GM03348 (cell line): ENCODE measurements around the gene KCTD8.

ENCODE experiments used
- DNase-seq: peaks from one replicate; pipeline ENCODE4 v3.0.0; 2012; ENCODE audit warnings: low spot score

The KCTD8 gene

DNA sequence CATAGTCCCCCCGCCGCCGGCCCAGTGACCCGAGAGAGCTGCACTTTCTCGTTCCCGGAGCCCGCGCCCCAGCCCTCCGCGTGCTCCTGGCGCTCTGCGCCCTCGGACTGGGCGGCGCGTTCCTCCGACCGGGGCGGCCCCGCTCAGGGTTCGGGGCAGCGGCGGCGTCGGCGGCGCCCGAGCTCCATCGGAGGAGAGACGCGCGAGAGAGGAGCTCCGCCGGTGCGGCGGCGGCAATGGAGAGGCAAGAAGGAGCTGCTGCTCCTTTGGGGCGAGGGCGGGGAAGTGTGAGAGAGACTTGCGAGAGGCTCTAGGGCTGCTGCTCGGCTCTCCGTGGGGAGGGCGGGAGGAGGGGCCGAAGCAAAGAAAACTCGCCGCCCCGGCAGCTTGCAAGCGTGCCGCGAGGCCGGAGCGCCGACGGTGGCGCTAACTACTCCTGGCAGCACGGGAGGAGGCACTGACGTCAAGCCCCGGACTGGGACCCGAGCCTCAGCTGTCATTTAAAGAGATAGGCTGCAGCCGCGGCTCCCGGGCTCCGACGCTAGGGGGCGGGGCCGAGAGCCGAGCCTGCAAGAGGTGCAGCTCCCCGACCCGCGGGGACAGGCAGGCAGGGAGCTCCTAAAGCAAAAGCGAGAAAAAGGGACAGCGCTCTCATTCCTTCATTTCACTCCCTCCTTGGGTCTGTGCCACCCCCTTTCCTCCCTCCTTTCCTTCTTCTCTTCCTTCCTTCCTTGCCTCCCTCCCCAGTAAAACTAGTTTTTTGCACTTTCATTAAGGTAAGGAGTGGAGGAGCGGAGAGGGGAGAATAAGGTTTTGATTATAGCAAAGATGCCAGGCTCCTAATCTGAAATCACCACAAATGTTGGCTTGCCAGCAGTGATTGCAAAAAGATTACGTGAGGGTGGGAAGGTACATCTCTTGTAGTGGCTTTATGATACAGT is at the start of gene KCTD8:
KCTD8 (minus strand) TSS at position 289 of the 941 bp plus-strand sequence.
- peak; percentile 81 for DNase-seq

DNA sequence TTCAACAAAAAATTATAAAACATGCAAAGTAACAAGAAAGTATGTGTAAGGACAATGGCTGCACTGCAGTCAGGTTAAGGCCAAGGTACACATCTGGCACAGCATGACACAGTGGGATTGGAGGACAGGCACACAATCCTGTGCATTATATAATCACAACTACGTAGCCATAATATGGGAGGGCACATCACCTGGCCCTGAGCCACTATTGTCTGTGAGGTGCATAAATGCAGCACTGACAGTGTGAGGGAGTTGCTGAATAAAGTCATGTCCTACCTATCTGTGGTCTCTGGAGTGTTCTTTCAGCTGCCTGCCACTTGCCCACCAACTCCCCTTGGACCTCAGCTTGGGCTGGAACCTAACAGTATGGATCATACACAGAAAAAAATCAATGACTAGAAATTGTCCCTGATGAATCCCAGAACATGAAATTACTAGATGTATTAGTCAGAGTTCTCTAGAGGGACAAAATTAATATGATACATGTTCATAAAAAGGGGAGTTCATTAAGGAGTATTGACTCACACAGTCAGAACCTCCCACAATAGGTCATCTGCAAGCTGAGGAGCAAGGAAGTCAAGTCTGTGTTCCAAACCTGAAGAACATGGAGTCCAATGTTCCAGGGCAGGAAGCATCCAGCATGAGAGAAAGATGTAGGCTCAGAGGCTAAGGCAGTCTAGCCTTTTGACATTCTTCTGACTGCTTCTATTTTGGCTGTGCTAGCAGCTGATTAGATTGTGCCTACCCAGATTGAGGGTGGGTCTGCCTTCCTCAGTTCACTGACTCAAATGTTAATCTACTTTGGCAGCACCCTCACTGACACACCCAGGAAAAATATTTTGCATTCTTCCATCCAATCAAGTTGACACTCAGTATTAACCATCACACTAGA is 46.4 kb upstream of the KCTD8 start:
- no peak for DNase-seq

DNA sequence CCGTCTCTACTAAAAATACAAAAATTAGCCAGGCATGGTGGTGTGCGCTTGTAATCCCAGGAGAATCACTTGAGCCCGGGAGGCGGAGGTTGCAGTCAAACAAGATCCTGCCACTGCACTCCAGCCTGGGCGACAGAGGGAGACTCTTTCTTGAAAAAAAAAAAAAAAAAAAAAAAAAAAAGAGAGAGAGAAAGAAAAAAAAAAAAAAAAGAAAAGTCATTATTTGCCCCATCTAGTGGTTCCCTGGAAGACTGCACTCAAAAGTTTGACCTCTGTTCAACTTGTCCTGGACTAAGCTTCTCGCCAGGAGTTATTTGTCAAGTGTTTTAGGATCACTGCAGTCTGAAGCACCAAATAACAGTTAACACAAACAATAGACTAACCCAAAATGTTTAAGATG is 45.3 kb upstream of the KCTD8 start:
- DNase-seq: peak; percentile 38

DNA sequence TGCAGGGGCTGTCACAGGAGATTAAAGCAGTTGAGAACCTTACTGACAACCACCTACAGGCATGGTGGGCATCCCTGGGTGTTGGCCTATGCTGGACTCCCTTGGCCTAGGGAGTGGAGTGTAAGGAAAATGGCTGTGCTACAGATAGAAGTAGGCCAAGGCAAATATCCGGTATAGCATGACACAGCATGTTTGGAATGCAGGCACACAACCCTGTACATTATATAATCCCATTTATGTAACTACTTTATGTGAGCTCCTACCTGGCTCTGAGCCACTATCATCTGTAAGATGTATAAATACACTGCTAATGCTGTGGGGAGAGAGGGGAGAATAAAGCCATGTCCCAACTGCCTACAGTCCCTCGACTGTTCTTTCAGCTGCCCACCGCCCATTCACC is 38.7 kb upstream of the KCTD8 start:
- no peak for DNase-seq

DNA sequence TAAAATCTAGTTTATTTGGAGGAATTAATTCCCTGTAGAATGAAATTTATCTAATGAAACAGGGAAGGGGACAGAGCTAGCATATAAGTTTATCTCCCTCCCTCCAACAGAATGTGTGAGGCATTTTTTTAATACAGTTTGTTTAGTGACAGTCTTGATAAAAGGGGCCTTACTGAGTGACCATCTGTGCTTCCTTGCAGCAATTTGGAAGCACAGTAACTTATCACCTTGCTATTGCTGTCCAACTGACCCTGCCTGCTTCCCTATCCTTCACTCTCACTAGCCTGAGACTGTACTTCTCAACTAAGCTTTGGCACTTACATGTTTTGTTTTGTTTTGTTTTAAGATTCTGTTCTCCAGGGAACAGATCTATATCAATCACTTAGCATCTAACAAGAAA is 31.1 kb upstream of the KCTD8 start:
- no peak for DNase-seq

DNA sequence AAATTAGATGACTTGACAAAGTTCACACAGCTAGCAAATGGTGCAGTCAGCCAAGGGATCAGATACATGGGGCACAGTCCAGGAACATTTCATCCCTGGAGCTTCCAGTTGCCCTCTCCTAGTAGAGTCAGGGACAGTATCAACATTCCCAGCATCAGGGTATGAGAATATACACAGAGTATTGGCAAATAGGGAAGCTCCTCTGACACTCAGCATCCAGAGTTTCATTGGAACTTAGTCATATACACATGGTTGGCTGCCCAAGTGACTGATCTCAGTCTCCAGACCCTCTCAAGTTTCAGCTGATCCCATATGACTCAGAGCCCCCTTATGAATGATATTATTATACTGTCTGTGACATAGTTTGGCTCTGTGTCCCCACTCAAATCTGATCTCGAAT is 13.7 kb upstream of the KCTD8 start:
- no peak for DNase-seq

DNA sequence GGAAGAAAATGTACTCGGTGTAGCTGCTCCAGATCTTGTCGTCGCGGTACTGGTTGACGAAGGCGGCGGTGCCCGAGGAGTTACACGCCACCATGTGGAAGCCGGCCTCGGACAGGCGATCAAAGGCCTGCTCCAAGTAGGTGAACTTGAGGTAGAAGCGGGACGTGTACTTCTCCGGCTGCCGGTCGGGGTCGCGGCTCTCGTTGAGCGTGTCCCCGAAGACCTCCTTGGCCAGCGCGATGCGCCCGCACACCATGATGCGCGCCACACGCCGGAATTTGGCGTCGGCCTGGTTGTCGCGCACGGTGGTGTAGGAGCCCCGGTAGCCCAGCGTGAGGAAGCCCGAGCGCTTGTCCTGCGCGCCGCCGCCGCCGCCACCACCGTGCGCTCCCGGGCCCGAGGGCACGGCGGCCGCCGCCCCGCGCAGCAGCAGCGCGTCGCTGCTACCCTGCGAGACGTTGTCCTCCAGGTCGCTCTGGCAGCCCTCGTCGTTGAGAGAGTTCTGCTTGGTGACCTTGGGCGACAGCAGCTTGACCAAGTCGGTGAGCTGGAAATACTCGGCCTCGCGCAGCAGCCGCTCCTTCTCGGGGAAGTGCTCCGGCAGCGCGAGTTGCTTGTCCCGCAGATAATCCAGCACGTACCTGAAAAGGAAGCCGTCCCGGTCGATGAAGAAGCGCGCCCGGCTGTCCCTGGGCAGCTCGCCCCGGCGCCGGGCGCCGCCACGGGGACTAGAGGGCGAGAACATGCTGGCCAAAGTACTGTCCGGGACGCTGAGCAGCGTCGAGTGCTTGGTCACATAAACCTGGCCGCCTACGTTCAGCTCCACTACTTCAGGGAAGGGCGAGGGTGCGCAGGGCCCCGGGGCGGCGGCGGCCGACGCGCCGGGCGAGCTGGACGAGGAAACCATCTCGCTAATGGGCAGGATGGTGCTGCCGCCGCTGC is 775 bp downstream of the KCTD8 start:
- DNase-seq: peak; percentile 19

DNA sequence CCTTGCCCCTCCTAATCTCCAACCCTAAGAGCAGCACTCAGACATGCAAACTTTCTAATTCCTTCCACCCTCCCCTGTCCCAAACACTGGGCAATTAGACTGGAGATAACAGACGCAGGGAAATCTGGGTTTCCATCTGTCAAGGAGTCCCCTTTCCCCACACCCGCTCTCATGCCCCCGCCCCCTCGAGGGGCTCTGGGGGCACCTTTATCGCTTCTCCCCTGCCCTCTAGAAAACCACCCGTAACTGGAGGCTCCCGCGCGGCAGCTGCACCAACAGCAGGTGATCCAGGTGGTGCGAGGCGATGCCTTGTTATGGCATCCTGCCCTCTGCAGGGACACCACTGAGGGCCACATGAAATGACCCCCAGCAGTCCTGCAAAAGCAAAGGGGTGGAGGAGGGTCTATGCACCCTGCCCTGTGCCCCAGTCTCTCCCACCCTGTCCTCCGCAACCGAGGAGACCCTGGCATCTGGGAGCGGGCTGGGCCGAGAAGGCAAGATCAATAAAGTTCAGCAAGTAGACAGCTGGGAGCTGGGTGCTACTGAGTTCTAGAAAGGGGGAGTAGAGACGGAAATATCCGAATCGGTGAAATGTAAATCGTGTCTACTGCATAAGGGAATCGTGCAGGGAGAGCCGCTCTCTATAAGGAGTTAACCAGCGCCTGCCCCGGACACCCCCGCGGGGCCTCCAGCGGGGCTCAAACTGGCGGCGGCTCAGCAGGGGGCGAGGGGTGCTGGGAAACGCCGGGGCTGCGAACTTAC is 1.6 kb downstream of the KCTD8 start:
- peak; percentile 6 for DNase-seq

DNA sequence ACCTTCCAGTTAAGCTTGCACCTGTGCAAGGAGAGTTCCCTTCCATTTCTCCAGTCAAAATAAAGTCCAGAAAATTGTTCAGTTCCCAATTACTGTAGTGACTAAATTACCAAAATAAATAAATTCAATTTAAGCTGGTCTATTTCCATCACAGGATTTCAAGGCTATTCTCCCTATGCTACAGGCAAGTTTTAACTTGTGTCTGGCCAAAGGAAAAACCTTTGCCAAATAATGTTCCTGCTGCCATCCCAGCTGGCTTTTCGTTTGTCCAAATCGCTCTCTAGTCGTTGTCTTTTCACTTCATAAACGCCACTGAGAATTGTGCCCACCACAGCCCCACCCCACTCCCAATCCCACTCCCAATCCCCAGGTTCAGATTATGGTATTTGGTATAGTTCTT is 2.4 kb downstream of the KCTD8 start:
- no peak for DNase-seq

DNA sequence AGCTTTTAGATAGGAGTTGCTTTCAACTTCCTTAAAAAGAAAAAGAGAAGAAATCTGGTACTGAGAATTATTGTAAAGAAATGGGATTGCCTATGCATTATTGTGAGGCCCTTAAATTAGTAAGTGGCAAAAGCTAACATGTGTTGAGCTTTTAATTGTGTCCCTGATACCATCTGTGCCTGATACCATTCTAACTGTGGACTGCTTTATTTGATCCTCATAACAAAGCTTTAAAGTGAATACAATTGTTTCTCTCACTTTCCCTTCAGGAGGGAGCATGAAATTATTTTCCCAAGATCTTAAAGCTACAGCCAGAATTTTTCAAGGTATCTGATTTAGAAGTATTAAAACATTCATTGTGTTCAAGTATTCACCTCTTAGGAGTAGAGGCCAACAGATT is 9.9 kb downstream of the KCTD8 start:
- DNase-seq: no peak

DNA sequence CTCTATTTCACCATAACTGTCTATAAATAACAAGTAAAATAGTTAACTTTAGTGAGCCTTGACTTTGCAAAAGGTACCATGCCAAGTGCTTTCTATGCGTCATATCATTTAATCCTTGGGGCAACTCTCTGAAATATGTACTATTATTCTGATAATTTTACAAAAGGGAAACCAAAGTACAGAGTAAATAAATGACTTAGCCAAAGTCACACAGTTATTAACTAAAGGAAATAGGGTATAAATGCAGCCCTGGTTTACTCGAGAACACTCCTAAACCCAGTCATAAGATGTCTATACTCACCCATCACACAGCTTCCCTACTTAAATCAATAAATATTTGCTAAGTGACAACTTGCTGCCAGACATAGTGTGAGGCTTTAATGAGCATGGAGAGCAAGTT is 14.4 kb downstream of the KCTD8 start:
- DNase-seq: no peak

DNA sequence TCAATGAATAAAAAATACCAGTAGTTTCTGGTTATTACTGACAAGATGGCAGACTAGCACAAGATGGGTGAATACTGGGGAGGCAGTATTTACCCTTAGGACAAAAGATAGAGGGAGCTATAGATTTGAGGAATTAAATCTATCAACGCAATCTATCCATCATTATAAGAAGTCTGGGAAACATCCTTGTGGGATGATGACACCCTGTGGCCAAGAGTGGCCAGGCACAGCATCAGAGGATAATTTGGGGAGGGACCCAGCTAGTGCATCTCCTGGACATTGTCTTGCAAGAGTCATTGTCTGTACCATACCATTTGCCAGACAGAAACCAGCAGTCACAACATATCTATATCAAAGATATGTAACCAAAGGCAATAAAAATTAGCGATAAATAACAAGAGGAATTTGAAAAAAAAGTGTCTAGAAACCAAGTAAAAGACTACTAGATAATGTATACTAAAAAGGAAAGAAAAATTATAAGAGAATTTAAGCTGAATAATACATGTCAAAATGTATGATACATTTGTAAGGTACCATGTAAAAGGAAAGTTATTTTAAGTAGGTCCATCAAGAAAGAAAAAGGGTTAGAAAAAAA is 22.9 kb downstream of the KCTD8 start:
- DNase-seq: no peak

DNA sequence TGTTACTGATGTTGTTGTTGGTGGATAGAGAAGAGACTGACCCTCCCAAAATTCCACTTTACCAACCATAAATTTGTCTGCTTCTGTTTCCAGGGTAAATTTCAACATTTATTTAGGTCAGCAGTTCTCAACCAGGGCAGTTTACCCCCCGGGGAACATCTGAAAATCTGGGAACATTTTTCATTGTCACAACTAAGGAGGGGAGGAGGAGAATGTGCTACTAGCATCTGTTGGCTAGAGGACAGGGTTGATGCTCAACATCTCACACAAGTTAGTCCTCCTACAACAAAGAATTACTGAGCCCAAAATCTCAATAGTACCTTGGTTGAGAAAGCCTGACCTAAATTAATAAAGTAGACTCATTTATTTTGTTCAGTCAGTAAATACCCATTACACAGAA is 25.7 kb downstream of the KCTD8 start:
- no peak for DNase-seq

DNA sequence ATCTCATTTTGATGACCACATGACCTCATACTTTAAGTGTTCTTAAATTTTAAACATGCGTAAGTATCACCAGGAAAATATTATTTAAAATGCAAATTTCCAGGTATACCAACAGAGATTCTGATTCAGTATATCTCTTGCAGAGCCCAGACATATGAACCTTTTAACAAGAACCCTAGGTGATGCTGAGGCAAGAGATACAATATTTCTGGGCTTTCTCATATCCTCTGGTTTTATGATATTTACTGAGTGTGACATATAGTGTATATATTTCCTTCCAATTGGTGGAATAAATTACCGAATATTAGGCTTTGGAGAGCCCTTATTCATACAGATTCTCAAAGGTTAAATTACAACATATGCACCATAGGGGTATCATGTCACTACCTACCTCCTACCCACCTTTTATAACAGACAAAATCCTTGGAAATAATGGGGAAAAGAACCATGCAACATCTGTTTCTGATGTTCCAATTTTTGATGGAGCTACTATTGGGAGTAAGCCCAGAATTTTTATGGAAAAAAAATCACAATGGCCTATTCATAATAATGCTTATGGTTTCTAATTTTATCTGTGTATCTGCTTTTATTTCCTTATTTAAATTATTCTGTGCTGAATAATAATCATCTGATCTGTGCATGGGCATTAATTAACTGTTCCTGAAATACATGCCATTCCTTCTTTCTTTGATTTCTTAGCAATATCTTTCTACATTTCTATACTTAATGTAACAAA is 27.1 kb downstream of the KCTD8 start:
- no peak for DNase-seq

DNA sequence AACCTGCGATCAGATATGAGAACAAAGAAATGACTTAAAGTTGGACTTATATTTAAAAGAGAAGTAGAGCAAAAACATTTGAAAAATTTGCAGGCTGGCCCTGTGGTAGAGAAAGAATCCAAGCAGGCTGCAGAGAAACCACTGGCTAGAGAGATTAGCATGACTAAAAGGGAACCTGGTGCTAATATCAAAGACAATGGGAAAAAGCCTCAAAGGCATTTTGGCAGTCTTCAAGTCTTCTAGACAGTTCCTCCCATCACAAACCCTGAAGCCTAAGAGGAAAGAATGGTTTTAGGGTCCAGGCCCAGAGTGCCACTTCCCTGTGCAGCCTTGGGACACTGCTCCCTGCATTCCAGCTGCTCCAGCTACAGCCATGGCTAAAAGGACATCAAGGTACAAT is 33.4 kb downstream of the KCTD8 start:
- DNase-seq: no peak

DNA sequence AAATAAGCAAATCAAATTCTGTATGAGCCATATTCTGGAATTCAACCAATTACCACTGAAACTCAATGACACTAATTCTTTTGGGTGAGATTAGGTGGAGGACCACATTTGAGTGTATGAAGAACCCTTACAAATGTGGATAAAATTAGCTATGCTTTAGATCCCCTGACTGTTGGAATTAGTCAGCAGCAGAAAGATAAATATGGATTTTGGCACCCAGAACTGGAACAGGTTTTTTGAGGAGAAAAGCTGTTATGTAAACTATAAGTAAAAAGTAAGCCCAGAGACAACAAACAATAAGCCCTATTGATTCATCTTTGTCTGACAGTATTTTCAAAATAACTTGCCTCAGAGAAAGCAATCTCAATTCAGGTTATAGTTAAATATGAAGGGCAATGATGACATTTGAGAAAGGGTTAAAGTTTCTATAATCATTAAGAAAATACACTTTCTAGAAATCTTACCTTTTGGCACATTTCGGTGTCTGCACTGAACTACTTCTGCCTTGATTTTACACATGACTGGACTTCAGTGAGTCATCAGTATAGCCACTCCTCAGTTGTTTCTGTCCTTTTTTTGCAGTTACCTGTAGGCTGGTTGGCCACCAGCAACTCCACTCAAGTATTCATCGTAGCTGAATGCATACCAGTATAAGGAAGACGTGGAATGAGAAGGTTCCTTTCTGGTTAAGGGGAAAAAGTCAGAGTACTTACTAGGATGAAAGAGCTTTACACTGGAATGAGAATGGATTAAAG is 80.0 kb downstream of the KCTD8 start:
- no peak for DNase-seq

DNA sequence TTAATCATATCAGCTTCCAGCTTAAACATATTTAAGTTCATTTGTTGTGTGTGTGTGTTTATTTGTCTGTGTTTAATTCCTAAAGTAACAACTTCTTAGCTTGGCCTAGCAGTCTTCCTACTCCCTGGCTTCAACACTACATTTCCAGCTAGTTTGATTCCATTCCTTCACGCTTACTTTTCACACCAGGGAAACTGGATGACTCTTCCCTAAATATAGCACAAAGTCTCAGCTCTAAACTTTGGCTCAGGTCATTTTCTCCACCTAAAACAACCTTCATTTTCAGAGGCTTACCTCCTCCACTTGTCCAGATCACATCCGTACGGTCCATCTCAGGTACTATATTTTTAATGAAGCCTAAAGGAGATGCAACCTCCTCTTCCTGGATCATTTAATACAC is 94.4 kb downstream of the KCTD8 start:
- DNase-seq: no peak

DNA sequence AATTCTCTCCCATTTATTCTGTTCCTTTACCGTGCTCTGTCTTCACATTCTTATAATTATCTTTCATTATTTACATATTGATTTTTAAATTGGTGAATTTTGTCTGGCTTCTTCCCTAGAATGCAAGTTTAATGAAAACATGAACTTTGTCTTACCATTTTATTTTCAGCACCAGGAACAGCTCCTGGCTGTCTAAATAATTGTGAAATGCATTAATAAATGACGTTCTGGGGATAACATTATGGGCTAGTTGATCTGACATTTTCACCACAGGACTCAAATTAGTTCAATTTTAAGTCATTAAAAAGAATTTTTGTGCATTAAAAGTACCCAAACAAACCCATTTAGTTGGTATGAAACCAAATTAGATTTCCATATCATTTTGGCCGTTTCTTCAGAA is 97.5 kb downstream of the KCTD8 start:
- no peak for DNase-seq

DNA sequence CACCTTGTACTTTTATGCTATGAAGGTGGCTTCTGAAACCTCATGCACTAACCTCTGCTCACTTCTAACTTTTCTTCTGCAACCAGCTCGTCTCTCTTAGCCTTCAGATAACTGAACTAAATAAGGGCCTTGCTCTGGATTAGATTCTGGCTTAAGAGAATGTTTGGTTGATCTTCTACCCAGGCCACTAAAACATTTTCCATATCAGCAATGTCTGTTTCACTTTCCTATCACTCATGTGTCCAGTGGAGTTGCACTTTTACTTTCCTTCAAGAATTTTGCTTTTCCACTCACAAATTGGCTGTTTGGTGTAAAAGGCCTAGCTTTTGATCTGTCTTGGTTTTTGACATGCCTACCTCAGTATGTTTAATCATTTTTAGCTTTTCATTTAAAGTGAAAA is 105.8 kb downstream of the KCTD8 start:
- no peak for DNase-seq
